ENCODE measurements around the gene HNRNPA0.
A peak's percentile ranks its signal among the peaks of the same experiment; 100 is the strongest.
"Not testable (repeated sequence)": the region's sequence is repeated elsewhere in the genome, so short reads cannot be mapped to it uniquely, and the experiment has no call there.

The HNRNPA0 gene

GRCh38 chr5:137782984-137783536 lies 28.9 kb upstream of the HNRNPA0 start:
- TF ChIP-seq POU2F2 (IDR thresholded peaks at IDR 0.05; ENCODE audit: low read depth, low read length) (no peak), PAX5 (IDR thresholded peaks at IDR 0.05; ENCODE audit: insufficient read depth, low read length, severe bottlenecking) (no peak)
- DNase-seq (ENCODE audit: insufficient read length, low spot score) (no peak), FAIRE-seq (peak; percentile 16)

DNA sequence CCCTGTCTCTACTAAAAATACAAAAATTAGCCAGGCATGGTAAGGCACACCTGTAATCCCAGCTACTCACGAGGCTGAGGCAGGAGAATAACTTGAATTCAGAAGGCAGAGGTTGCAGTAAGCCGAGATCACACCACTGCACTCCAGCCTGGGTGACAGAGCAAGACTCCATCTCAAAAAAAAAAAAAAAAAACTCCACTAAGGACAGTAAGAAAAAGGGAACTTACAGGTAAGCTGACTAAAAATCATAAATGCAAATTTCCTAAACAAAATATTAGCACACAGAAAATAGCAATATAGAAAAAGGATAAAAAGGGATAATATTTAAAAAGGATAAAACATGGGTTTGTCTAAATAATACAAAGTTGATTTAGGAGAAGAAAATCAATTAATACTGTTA lies 27.9 kb upstream of the HNRNPA0 start:
- FAIRE-seq (no peak), DNase-seq (ENCODE audit: insufficient read length, low spot score) (no peak)
- TF ChIP-seq TAF1 (IDR thresholded peaks at IDR 0.05; ENCODE audit: low read depth, low read length) (no peak), SPI1 (IDR thresholded peaks at IDR 0.05; ENCODE audit: low read depth, low read length) (no peak)

GRCh38 chr5:137778772-137779564 lies 24.8 kb upstream of the HNRNPA0 start:
- FAIRE-seq = no peak
- no peak for DNase-seq (ENCODE audit: insufficient read length, low spot score)
- no peak for TF ChIP-seq TAF1 (IDR thresholded peaks at IDR 0.05; ENCODE audit: low read depth, low read length)
- no peak for TF ChIP-seq POLR2A (IDR thresholded peaks at IDR 0.05; ENCODE audit: low read depth, low read length)
- TF ChIP-seq PAX5 (IDR thresholded peaks at IDR 0.05; ENCODE audit: insufficient read depth, low read length, severe bottlenecking) = no peak
- no peak for TF ChIP-seq POLR2AphosphoS5 (IDR thresholded peaks at IDR 0.05; ENCODE audit: low read depth, low read length)
- no peak for TF ChIP-seq SPI1 (IDR thresholded peaks at IDR 0.05; ENCODE audit: low read depth, low read length)
- TF ChIP-seq POU2F2 (IDR thresholded peaks at IDR 0.05; ENCODE audit: low read depth, low read length) = no peak

GRCh38 chr5:137767937-137768336 lies 13.8 kb upstream of the HNRNPA0 start:
- not testable (repeated sequence) for FAIRE-seq; DNase-seq (ENCODE audit: insufficient read length, low spot score)

- TF ChIP-seq PAX5 (IDR thresholded peaks at IDR 0.05; ENCODE audit: insufficient read depth, low read length, severe bottlenecking) = no peak
- no peak for TF ChIP-seq POLR2AphosphoS5 (IDR thresholded peaks at IDR 0.05; ENCODE audit: low read depth, low read length)
- FAIRE-seq = no peak
- no peak for DNase-seq (ENCODE audit: insufficient read length, low spot score)
Observed at GRCh38 chr5:137761566-137761965, 7.4 kb upstream of the HNRNPA0 start.

GRCh38 chr5:137760719-137761516 lies 6.8 kb upstream of the HNRNPA0 start:
- no peak for TF ChIP-seq SPI1 (IDR thresholded peaks at IDR 0.05; ENCODE audit: low read depth, low read length)
- TF ChIP-seq POLR2AphosphoS5 (IDR thresholded peaks at IDR 0.05; ENCODE audit: low read depth, low read length) = no peak
- TF ChIP-seq POLR2A (IDR thresholded peaks at IDR 0.05; ENCODE audit: low read depth, low read length) = no peak
- no peak for TF ChIP-seq PAX5 (IDR thresholded peaks at IDR 0.05; ENCODE audit: insufficient read depth, low read length, severe bottlenecking)
- TF ChIP-seq POU2F2 (IDR thresholded peaks at IDR 0.05; ENCODE audit: low read depth, low read length) = no peak
- TF ChIP-seq TAF1 (IDR thresholded peaks at IDR 0.05; ENCODE audit: low read depth, low read length) = no peak
- FAIRE-seq (no peak), DNase-seq (ENCODE audit: insufficient read length, low spot score) (no peak)

DNA sequence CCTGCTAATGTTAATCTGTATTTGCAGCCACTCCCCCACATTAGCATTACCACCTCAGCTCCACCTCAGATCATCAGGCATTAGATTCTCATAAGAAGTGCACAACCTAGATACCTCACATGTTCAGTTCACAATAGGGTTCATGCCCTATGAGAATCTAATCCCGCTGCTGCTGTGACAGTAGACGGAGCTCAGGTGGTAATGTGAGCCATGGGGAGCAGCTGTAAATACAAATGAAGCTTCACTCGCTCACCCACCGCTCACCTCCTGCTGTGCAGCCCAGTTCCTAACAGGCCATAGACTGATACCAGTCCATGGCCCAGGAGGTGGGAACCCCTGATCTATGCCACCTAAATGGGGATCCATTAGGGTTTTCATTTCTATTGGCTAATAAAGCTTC lies 6.1 kb upstream of the HNRNPA0 start:
- no peak for TF ChIP-seq SPI1 (IDR thresholded peaks at IDR 0.05; ENCODE audit: low read depth, low read length)
- no peak for TF ChIP-seq POU2F2 (IDR thresholded peaks at IDR 0.05; ENCODE audit: low read depth, low read length)
- no peak for TF ChIP-seq POLR2A (IDR thresholded peaks at IDR 0.05; ENCODE audit: low read depth, low read length)
- TF ChIP-seq POLR2AphosphoS5 (IDR thresholded peaks at IDR 0.05; ENCODE audit: low read depth, low read length) = no peak
- DNase-seq (ENCODE audit: insufficient read length, low spot score) = no peak
- peak; percentile 61 for FAIRE-seq

DNA sequence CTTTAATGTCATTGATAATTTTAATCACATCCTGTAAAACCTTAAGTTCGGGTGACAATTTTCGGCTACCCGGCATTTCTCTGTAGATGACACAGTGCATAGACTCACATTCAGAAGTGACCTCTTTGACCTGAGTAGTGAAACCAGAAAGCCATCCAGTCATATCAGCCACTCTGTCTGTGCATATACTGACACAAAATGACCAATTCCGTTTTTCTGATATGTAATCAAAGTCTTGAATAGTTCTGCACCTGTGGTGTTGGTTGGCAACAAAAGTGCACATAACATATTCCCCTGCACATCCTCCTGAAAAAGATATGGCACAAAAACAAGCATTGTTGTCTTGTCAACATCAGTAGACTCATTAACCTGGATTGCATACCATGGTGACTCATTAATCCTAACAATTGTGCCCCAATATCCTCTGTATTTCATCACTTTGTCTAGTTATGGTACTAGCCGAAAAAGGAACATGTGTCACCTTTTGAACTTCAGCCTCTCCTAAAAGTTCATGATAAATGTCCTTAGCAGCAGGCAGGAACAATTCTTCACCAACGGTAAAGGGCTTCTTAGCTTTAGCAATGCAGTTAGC lies 4.6 kb upstream of the HNRNPA0 start:
- TF ChIP-seq TAF1 (IDR thresholded peaks at IDR 0.05; ENCODE audit: low read depth, low read length) (no peak), SPI1 (IDR thresholded peaks at IDR 0.05; ENCODE audit: low read depth, low read length) (peak; percentile 93)
- DNase-seq (ENCODE audit: insufficient read length, low spot score) (no peak), FAIRE-seq (peak; percentile 96)

DNA sequence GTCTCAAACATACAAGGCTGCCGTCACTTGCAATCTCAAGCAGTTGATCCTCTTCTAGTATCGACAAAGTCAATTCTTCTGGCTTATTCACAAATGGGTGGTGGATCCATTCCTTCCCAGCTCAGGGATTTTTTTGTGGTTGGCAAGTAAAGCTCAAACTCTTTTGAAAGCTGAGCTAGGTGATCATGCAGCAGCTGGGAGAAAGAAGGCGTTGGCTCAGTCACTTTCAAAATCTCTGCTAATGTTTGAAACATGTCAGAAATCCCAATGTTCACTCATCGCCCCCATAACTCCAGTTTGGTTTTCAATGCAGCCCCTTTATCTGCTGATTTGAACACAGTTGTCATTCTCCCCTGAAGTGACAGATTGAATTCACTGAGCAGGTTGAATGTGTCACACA lies 4.0 kb upstream of the HNRNPA0 start:
- TF ChIP-seq TAF1 (IDR thresholded peaks at IDR 0.05; ENCODE audit: low read depth, low read length) = no peak
- no peak for TF ChIP-seq SPI1 (IDR thresholded peaks at IDR 0.05; ENCODE audit: low read depth, low read length)
- no peak for TF ChIP-seq PAX5 (IDR thresholded peaks at IDR 0.05; ENCODE audit: insufficient read depth, low read length, severe bottlenecking)
- TF ChIP-seq POU2F2 (IDR thresholded peaks at IDR 0.05; ENCODE audit: low read depth, low read length) = no peak
- TF ChIP-seq POLR2AphosphoS5 (IDR thresholded peaks at IDR 0.05; ENCODE audit: low read depth, low read length) = no peak
- no peak for TF ChIP-seq POLR2A (IDR thresholded peaks at IDR 0.05; ENCODE audit: low read depth, low read length)
- FAIRE-seq = no peak
- DNase-seq (ENCODE audit: insufficient read length, low spot score) = no peak

- FAIRE-seq = no peak
- TF ChIP-seq PAX5 (IDR thresholded peaks at IDR 0.05; ENCODE audit: insufficient read depth, low read length, severe bottlenecking) (no peak), POLR2AphosphoS5 (IDR thresholded peaks at IDR 0.05; ENCODE audit: low read depth, low read length) (no peak), TAF1 (IDR thresholded peaks at IDR 0.05; ENCODE audit: low read depth, low read length) (no peak), POU2F2 (IDR thresholded peaks at IDR 0.05; ENCODE audit: low read depth, low read length) (no peak), POLR2A (IDR thresholded peaks at IDR 0.05; ENCODE audit: low read depth, low read length) (no peak), SPI1 (IDR thresholded peaks at IDR 0.05; ENCODE audit: low read depth, low read length) (no peak)
- no peak for DNase-seq (ENCODE audit: insufficient read length, low spot score)
Observed at GRCh38 chr5:137757634-137758033, 3.5 kb upstream of the HNRNPA0 start.
